ENCODE measurements around the gene FAM120AOS.

DNA sequence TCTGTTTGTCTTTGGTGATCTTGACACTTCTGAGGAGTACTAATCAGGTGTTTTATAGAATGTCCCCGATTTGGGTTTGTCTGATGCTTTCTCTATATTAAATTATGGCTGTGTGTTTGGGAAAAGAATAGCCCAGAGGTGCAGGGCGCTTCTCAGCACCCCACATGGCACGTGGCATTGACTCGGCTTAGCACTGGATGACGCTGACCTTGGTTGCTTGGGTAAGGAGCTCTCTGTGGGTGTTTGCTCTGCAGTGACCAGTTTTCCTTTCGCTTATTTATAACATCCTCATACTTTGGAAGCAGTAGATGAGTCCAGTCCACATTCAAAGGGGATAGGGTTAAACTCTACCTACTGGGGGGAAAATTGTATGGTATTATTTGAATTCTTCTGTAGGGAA lies 12.5 kb upstream of the FAM120AOS start:
- no peak for TF ChIP-seq POLR2A (IDR thresholded peaks at IDR 0.05)
- TF ChIP-seq, protein P1, sequence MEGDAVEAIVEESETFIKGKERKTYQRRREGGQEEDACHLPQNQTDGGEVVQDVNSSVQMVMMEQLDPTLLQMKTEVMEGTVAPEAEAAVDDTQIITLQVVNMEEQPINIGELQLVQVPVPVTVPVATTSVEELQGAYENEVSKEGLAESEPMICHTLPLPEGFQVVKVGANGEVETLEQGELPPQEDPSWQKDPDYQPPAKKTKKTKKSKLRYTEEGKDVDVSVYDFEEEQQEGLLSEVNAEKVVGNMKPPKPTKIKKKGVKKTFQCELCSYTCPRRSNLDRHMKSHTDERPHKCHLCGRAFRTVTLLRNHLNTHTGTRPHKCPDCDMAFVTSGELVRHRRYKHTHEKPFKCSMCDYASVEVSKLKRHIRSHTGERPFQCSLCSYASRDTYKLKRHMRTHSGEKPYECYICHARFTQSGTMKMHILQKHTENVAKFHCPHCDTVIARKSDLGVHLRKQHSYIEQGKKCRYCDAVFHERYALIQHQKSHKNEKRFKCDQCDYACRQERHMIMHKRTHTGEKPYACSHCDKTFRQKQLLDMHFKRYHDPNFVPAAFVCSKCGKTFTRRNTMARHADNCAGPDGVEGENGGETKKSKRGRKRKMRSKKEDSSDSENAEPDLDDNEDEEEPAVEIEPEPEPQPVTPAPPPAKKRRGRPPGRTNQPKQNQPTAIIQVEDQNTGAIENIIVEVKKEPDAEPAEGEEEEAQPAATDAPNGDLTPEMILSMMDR (IDR thresholded peaks at IDR 0.05 in 4 of 5, conservative IDR thresholded peaks at IDR 0.05 in 1 of 5): no peak
